ENCODE data around the gene PLCB3. TPM values are rescaled to one million over a fixed set of nuclear protein-coding genes. Genes with fewer than 3 reads are reported as not detected.
A peak's percentile ranks its signal among the peaks of the same experiment; 100 is the strongest.

PLCB3 gene
- total and polyA plus RNA-seq, 4 donors, result 12.7 to 16.9 (median 14.5) TPM

DNA sequence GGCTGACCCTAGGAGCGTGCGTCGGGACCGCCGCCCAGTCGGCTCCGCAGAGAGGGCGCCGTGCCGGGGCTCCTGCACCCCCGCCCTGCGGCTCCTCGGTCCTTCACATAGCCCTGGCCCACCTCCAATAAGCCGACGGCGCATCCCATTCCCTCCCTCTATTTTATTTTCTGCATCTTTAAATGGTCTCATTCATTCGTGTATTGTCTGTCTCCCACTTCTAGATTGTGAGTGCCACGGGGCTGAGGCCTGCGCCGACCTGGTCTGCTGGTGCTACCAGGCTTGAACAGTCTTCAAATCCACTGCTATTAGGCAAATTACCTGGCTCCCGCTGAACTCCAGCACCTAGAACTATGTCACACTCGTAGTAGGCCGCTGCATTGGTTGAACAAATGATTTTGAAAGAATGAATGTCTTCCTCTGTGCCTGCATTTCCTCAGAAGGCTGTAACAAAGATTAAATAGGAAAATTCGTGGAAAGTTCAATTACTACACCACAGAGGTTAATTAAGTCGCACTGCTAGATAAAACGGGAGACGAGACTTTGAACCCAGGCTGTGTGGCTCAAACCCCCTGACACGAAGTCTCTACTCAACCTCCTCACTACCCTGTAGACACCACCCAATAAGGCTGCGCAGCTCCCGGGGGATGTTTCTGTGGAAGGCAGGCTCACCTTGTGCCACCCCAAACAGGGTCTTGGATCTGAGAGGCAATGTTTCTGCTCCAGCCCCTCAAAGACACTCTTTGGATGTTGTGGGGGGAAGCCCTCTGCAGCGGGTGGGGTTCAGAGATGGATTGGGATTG, 3.4 kb upstream of the PLCB3 start:
- H3K27me3 ChIP-seq (ENCODE audit: control insufficient read depth, insufficient read depth, low read length), result peaks cover 6% of the 10 kb centered on the region
- no peak for DNase-seq (ENCODE audit: low read depth in 4 of 6, low spot score in 6 of 6)
- peak overlapping the region; percentile 85 for H3K4me3 ChIP-seq (ENCODE audit: low read depth, low read length)
- H3K36me3 ChIP-seq (ENCODE audit: control insufficient read depth, insufficient read depth, low read length), result peaks cover 24% of the 10 kb centered on the region
- WGBS (ENCODE audit: insufficient coverage), result 23% methylated on average over 24 of the region's 31 CpGs
- H3K4me1 ChIP-seq (ENCODE audit: control insufficient read depth, insufficient read depth, low read length), result peaks cover 71% of the 10 kb centered on the region
- peak overlapping the region; percentile 97 for H3K27ac ChIP-seq (ENCODE audit: low read depth, low read length)
- H3K9me3 ChIP-seq (ENCODE audit: control insufficient read depth, insufficient read depth, low read length), result no peaks in the 10 kb centered on the region

- Histone ChIP-seq H3K4me1 (ENCODE audit: control insufficient read depth, insufficient read depth, low read length) (peaks cover 71% of the 10 kb centered on the region), H3K27ac (ENCODE audit: low read depth, low read length) (no peak overlapping the region), H3K9me3 (ENCODE audit: control insufficient read depth, insufficient read depth, low read length) (no peaks in the 10 kb centered on the region), H3K4me3 (ENCODE audit: low read depth, low read length) (no peak overlapping the region), H3K36me3 (ENCODE audit: control insufficient read depth, insufficient read depth, low read length) (peaks cover 18% of the 10 kb centered on the region), H3K27me3 (ENCODE audit: control insufficient read depth, insufficient read depth, low read length) (peaks cover 6% of the 10 kb centered on the region)
- WGBS (ENCODE audit: insufficient coverage), result 77% methylated on average over 5 of the region's 7 CpGs
- DNase-seq (ENCODE audit: low read depth in 4 of 6, low spot score in 6 of 6), result no peak
These were observed 2.8 kb upstream of the PLCB3 start for GRCh38 chr11:64248578-64248977.

DNA sequence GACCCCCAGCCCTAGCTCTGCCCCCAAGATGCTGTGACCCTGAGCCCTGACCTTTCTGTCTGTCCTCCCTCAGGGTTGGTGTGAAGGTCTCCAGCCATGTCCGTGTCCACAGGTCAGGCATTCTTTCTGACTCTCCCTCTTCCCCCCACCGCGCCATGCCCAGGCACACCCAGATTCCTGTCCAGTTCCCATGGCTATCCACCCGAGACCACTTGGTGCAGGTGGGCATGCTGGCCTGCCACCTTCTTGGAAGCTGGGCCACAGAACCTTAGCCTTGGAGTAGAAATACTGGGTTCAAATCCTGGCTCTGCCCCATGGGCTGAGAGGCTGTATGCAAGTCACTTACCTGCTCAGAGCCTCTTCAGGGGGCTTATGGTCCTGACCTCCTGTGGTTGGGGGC, 2.3 kb upstream of the PLCB3 start:
- Histone ChIP-seq H3K4me1 (ENCODE audit: control insufficient read depth, insufficient read depth, low read length) (peaks cover 71% of the 10 kb centered on the region), H3K36me3 (ENCODE audit: control insufficient read depth, insufficient read depth, low read length) (peaks cover 13% of the 10 kb centered on the region), H3K27me3 (ENCODE audit: control insufficient read depth, insufficient read depth, low read length) (peaks cover 6% of the 10 kb centered on the region), H3K4me3 (ENCODE audit: low read depth, low read length) (no peak overlapping the region), H3K27ac (ENCODE audit: low read depth, low read length) (no peak overlapping the region), H3K9me3 (ENCODE audit: control insufficient read depth, insufficient read depth, low read length) (no peaks in the 10 kb centered on the region)
- DNase-seq (ENCODE audit: low read depth in 4 of 6, low spot score in 6 of 6), result no peak
- WGBS (ENCODE audit: insufficient coverage), result 86% methylated on average over 4 of the region's 4 CpGs

DNA sequence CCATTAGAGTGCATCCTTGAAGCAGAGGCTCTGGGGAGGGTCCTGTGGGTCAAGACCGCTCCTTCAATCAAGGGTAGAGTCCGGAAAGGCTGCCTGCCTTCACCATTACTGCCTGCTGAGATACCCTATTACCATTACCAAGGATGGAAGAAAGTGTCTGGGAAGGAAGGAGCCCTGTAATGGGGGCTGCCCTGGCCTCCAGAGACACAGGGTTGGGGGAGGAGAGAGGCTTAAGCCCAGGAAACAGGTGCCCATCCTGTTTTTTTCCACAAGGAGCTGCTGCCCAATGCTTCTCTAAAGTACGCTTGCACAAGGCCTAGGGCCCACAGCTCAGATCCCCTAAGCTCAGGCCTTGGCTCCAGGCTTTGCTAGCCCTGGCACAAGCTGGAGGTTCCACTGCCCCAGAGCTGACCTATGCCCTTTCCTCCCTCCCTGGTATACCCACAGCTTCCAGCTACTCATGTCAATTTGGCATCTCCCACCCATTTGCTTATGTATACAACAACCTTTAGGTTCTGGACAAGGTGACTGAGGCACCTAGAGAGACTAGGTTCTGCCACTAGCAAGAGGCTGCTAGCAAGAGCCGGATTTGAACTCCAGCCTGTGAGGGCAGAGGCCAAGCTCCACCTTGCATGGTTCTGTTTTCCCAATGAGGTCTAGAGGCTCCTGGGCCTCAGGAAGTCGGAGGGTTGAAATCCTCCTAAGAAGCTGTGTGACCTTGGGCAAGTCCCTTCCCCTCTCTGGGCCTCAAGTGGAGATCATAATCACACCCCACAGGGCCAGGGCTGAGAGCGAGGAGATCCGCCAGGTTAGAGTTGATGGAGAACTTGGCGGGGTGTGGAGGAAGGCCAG, 1.5 kb upstream of the PLCB3 start:
- H3K4me3 ChIP-seq (ENCODE audit: low read depth, low read length), result no peak overlapping the region
- no peak overlapping the region for H3K27ac ChIP-seq (ENCODE audit: low read depth, low read length)
- WGBS (ENCODE audit: insufficient coverage), result 93% methylated on average over 3 of the region's 8 CpGs
- peaks cover 6% of the 10 kb centered on the region for H3K27me3 ChIP-seq (ENCODE audit: control insufficient read depth, insufficient read depth, low read length)
- peaks cover 68% of the 10 kb centered on the region for H3K4me1 ChIP-seq (ENCODE audit: control insufficient read depth, insufficient read depth, low read length)
- no peaks in the 10 kb centered on the region for H3K9me3 ChIP-seq (ENCODE audit: control insufficient read depth, insufficient read depth, low read length)
- no peak for DNase-seq (ENCODE audit: low read depth in 4 of 6, low spot score in 6 of 6)
- peaks cover 13% of the 10 kb centered on the region for H3K36me3 ChIP-seq (ENCODE audit: control insufficient read depth, insufficient read depth, low read length)

GRCh38 chr11:64250415-64251015, 815 bp upstream of the PLCB3 start:
- H3K9me3 ChIP-seq (ENCODE audit: control insufficient read depth, insufficient read depth, low read length), result no peaks in the 10 kb centered on the region
- peaks cover 14% of the 10 kb centered on the region for H3K36me3 ChIP-seq (ENCODE audit: control insufficient read depth, insufficient read depth, low read length)
- no peak overlapping the region for H3K27ac ChIP-seq (ENCODE audit: low read depth, low read length)
- H3K4me3 ChIP-seq (ENCODE audit: low read depth, low read length), result peak overlapping the region; percentile 52
- H3K4me1 ChIP-seq (ENCODE audit: control insufficient read depth, insufficient read depth, low read length), result peaks cover 61% of the 10 kb centered on the region
- 17% methylated on average over 12 of the region's 13 CpGs for WGBS (ENCODE audit: insufficient coverage)
- H3K27me3 ChIP-seq (ENCODE audit: control insufficient read depth, insufficient read depth, low read length), result peaks cover 6% of the 10 kb centered on the region
- DNase-seq (ENCODE audit: low read depth in 4 of 6, low spot score in 6 of 6), result no peak

GRCh38 chr11:64251753-64252002, 348 bp downstream of the PLCB3 start:
- DNase-seq (ENCODE audit: low read depth in 4 of 6, low spot score in 6 of 6), result no peak
- peaks cover 26% of the 10 kb centered on the region for H3K36me3 ChIP-seq (ENCODE audit: control insufficient read depth, insufficient read depth, low read length)
- H3K27ac ChIP-seq (ENCODE audit: low read depth, low read length), result peak overlapping the region; percentile 29
- peaks cover 54% of the 10 kb centered on the region for H3K4me1 ChIP-seq (ENCODE audit: control insufficient read depth, insufficient read depth, low read length)
- peaks cover 6% of the 10 kb centered on the region for H3K27me3 ChIP-seq (ENCODE audit: control insufficient read depth, insufficient read depth, low read length)
- WGBS (ENCODE audit: insufficient coverage), result under 1% methylated on average over 18 of the region's 18 CpGs
- no peaks in the 10 kb centered on the region for H3K9me3 ChIP-seq (ENCODE audit: control insufficient read depth, insufficient read depth, low read length)
- peak overlapping the region; percentile 53 for H3K4me3 ChIP-seq (ENCODE audit: low read depth, low read length)

DNA sequence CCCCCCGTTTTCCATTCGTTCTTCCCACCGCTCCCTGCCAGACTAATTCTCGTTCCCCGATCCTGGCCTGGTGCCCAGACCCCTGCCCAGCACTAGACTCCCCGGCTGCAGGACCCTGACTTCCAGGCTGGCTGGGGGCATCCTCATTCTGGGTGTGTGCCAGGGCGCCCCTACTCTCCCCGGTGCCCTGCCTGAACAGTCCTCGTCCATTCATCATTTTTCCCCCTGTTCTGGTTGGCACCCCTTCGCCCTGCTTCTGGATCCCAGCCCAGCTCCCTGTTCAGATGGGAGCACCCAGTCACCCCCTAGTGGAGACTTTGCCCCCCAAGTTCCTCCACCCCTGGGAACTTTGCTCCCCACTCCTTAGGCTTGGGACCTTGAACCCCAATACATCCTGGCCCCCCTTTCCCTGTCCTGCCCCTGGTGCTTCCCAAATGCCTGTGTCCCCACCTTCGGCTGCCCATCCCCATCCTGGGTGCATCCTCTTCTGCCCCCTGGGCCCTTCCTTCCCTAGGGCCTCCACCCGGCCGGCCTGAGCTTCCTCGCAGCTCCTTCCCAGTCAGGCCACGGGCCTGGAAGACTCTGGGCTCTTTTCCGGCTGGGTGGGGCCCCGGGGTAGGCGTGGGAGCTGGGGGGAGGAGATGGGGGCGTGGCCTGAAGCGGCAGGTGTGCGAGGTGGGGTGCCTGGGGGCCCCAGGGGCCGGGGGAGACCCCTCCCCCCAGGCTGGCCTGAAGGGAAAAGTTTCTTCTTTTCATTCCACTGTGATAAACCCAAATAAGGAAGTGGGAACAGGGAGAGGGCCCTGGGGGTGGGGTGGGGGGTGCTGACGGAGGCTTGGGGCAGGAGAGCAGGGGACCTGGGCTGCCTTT, 908 bp downstream of the PLCB3 start:
- H3K36me3 ChIP-seq (ENCODE audit: control insufficient read depth, insufficient read depth, low read length), result peaks cover 29% of the 10 kb centered on the region
- peak overlapping the region; percentile 29 for H3K27ac ChIP-seq (ENCODE audit: low read depth, low read length)
- WGBS (ENCODE audit: insufficient coverage), result 13% methylated on average over 14 of the region's 23 CpGs
- peak in 1 of 6 donors; percentile 59 for DNase-seq (ENCODE audit: low read depth in 4 of 6, low spot score in 6 of 6)
- peaks cover 6% of the 10 kb centered on the region for H3K27me3 ChIP-seq (ENCODE audit: control insufficient read depth, insufficient read depth, low read length)
- no peaks in the 10 kb centered on the region for H3K9me3 ChIP-seq (ENCODE audit: control insufficient read depth, insufficient read depth, low read length)
- H3K4me1 ChIP-seq (ENCODE audit: control insufficient read depth, insufficient read depth, low read length), result peaks cover 49% of the 10 kb centered on the region
- H3K4me3 ChIP-seq (ENCODE audit: low read depth, low read length), result peak overlapping the region; percentile 53

- no peak overlapping the region for H3K27ac ChIP-seq (ENCODE audit: low read depth, low read length)
- 83% methylated on average over 8 of the region's 8 CpGs for WGBS (ENCODE audit: insufficient coverage)
These were observed 1.7 kb downstream of the PLCB3 start for GRCh38 chr11:64253043-64253442.

DNA sequence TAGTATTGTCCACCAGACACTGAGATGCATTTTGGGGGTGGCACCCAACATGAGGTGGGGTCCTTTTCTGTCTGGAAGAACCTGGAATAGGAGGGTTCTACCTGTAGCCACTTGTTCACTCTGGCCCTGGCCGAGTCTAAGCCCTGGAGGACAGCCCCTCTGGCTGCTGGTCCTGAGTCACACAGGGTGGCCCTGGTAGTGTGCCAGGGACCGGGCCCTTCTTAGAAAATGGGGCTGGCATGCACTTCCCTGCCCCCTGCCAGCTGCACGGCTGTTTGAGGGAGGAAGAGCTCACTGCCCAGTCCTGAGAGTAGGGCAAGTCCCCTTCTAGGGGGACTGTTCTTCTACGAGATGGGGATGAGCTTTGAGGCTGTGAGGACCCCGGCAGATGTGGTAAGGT, 2.2 kb downstream of the PLCB3 start:
- no peak overlapping the region for H3K27ac ChIP-seq (ENCODE audit: low read depth, low read length)
- H3K4me1 ChIP-seq (ENCODE audit: control insufficient read depth, insufficient read depth, low read length), result peaks cover 43% of the 10 kb centered on the region
- no peaks in the 10 kb centered on the region for H3K9me3 ChIP-seq (ENCODE audit: control insufficient read depth, insufficient read depth, low read length)
- peaks cover 6% of the 10 kb centered on the region for H3K27me3 ChIP-seq (ENCODE audit: control insufficient read depth, insufficient read depth, low read length)
- whole genome bisulfite sequencing (ENCODE audit: insufficient coverage), result 34% methylated on average over 4 of the region's 5 CpGs
- H3K4me3 ChIP-seq (ENCODE audit: low read depth, low read length), result no peak overlapping the region
- peaks cover 38% of the 10 kb centered on the region for H3K36me3 ChIP-seq (ENCODE audit: control insufficient read depth, insufficient read depth, low read length)
- peak in 1 of 6 donors; percentile 74 for DNase-seq (ENCODE audit: low read depth in 4 of 6, low spot score in 6 of 6)

More at GRCh38 chr11:64253043-64253442, 1.7 kb downstream of the PLCB3 start:
- Histone ChIP-seq H3K36me3 (ENCODE audit: control insufficient read depth, insufficient read depth, low read length) (peaks cover 34% of the 10 kb centered on the region), H3K9me3 (ENCODE audit: control insufficient read depth, insufficient read depth, low read length) (no peaks in the 10 kb centered on the region), H3K4me1 (ENCODE audit: control insufficient read depth, insufficient read depth, low read length) (peaks cover 43% of the 10 kb centered on the region), H3K27me3 (ENCODE audit: control insufficient read depth, insufficient read depth, low read length) (peaks cover 6% of the 10 kb centered on the region), H3K4me3 (ENCODE audit: low read depth, low read length) (no peak overlapping the region)
- no peak for DNase-seq (ENCODE audit: low read depth in 4 of 6, low spot score in 6 of 6)
